Islet of Langerhans (tissue), 1 donor: ENCODE measurements around the gene MORN1.

Experiments used
- FAIRE-seq: peaks from one replicate; lab custom pipeline; 2011; peaks lifted over from hg19 to GRCh38; lab: Jason Lieb, UNC

The MORN1 gene

GRCh38 chr1:2272686-2273400 is 118.5 kb downstream of the MORN1 start:
- no peak for FAIRE-seq

GRCh38 chr1:2271841-2272655 is 119.3 kb downstream of the MORN1 start:
- FAIRE-seq, result no peak
